HG03066 (cell line): ENCODE data around the gene PRSS38.

Source experiments
- ATAC-seq: cut with Tn5 transposase; IDR thresholded peaks from one replicate; pipeline ENCODE4 v1.9.1; 2021; ENCODE audit warnings: low read depth; ENCODE audit not compliant: unreplicated experiment

Gene PRSS38

DNA sequence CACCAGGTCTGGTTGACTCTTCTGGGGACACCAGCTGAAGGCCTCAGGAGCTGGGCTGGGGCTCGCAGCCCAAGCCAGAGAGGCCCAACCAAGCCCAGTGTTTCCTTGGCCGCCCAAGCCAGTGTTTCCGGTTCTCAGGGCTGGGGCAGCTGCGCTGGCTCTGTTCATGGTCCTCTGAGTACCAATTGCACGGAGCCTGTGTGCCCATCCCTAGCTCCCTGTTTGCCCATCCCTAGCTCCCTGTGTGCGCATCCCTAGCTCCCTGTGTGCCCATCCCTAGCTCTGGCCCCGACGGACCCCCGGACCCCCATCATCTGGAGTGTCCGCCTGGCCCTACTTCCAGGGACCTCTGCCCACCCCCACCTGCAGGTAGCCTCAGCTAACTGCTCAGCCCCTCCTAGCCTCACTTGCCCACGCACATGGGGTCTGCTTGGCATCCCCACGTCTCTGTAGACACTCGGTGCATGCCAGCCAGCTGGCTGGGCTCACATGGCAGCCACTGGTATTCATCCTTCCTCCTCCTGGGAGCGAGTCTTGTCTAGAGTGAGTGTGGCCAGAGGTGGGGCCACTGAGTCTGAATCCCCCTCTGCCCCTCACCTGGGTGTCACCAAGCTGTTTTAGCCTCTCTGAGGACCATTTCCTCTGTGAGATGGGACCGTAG, 68.3 kb downstream of the PRSS38 start:
- ATAC-seq = no peak

DNA sequence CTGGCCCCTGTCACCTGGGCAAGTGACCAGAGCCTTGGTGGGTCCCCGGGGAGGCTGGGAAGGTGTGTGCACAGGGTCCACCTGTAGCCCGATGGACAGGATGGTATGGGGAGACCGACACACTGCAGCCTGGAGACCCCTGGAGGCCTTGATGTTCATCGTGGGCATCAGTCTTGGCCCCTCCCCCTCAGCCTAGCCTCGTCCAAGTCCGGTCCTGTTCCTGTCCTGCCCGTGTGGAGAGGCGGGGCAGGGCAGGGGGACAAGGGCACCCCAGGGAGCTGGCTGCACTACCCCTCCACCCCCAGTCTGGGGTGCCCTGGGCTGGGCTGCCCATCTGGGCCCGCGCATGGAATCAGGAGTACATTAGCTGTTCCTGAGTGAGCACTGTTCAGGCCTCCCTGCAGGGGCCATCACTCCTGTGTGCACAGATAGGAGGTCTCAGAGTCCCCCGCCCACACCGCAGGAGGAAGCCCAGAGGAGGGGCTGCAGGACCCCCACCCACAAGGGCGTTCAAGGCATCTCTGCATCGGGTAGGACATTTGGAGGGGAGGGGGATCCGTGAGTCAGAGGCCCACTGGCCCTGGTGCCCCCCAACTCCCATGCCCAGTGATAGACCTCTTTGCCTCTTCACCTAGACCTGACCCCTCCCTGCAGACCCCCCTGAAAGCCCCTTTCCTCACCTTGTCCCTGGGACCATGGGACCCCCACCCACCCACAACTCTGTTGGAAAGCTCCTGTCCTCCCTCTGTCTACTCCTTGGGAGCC, 69.1 kb downstream of the PRSS38 start:
- no peak for ATAC-seq

DNA sequence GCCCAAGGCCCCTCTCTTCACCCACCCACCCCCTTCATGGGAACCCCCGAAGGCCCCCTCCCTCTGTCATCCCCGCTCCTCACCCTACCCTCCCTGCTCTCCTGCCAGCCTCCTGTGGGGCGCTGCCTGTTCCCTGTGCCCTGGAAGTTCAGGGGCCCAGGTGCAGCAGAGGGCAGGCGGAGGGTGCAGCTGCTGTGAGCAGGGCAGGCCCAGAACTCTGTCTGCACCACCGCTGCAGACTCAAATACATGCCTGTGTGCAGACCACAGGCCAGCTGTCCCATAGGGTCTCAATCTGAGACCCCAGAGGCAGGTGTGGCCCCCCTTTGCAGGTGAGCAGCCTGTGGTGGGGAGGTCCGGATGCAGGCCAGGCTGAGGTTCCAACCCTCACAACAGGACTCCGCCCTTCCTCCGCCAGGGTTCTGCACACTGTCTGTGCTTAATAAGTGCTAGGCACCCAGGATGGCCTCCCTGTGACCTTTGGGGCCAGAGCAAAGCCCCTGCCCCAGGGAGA, 69.7 kb downstream of the PRSS38 start:
- ATAC-seq = no peak

DNA sequence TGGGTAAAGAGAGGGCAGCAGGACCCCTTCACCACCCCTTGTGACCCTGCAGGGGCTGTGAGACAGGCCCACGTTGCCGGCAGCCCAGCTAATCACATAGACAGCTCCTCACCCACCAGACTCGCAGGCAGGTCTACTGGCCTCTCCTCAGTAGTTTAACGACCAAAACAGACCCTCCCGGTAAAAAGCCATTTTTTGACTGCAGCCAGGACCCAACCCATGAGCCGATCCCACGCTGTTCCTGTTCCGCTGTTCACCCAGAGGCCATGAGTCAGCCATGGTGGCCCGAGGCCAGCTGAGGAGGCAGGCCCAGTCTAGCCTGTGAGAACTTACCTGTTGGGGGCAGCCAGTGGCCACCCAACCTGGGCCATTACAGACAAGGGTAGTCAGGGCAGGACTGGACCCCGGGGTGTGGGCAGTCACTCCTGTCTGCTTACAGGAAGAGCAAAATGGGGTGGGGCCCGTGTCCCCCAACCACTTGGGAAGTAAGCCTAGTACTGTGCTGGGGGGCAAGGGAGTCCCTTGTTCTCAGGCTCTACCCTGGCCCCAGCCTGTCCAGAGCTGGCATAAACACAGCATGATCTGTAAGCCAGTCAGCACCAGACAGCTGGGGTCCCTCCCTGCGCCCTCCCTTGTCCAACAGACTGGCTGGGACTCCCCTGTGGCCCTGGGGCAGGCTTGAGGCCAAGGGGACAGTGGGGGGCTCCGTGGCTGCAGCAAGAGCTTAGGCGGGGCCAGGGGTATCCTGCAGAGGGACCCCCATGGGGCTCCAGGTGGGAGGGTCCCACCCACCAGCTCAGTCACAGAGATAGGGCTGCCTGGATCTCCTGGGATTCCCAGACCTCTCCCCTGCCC, 70.4 kb downstream of the PRSS38 start:
- no peak for ATAC-seq

DNA sequence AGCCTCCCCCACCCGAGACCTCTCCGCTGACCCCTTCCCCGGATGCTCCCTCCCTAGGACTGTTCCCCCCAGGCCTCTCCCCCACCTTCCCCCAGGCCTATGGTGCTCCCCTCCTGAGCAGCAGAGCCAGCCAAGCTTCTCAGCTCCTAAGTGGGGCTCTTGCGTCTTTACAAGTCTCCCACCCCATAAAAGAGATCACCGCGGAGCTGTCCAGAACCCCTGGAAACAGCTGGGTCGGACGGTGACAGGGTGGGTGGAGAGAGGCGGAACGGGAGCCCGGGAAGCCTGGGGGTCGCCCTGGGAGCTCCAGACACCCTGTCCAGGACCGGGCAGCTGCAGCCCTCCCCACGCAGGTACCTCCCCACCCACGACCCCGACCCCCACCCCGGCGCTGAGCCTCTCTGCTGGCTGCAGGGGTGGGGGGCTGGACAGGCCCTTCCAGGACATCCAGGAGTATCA, 71.1 kb downstream of the PRSS38 start:
- ATAC-seq = no peak

DNA sequence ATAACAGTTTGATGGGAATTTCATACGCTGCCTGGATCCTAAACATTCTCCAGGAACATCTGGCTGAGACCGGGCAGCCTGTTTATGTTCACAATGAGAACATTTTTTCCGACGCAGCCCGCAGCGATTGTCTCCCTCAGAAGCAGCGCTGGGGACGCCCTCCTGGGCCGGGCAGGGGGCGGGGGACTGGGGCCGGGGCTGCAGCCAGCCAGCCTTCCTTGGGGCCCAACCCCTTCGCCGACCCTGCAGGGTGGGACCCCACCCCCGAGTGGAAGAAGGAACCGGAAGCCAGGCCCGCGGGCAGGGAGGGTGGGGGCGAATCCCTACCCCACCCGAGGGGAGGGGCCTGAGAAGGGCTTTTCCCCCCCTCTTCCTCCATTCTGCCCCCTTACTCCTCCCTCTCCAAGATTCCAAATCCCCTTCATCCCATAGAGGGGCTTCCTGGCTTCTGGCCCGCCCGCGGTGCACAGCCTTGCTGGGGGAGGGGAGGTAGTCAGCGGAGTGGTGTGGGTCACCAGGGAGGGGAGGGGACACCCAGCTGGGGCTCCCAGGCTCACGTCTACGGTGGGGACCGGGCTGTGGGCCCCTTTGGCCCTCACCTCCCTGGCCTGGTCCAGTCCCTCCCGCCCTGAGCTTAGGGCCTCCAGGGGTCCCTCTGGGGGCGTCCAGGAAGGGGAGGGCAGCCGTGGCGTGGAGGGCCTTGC, 71.7 kb downstream of the PRSS38 start:
- no peak for ATAC-seq

DNA sequence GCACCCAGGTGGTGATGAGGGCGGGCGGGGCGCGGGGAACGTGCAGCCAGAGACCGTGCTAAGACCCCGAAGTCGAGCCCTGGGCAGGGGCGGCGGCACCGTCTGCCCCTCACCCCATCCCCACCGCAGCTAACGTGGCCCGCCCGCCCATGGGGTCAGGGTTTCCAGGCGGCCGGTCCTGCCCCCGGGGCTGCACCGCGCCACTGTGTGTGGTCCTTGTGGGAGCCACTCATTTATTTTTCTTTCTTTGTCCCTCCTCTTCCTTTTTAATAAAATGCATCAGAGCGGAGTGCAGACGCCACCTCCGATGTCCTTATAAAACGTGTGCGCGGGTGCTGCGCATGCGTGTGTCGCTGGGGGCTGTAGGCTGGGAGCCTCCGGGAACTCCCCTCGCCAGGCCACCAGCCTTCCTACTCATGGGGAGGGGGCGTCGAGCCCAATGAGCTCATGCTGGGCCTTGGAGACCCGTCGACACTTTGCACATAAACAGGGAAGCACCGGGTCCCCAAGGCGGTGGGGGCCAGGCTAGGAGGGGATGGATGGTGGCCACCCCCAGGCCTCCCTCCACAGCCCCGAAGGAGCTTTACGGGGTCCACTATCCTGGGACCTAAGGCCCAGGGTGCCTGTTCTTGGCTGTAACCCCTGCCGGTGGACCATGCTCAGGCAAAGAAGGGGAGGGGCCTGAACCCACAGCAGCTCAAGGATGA, 72.4 kb downstream of the PRSS38 start:
- no peak for ATAC-seq

DNA sequence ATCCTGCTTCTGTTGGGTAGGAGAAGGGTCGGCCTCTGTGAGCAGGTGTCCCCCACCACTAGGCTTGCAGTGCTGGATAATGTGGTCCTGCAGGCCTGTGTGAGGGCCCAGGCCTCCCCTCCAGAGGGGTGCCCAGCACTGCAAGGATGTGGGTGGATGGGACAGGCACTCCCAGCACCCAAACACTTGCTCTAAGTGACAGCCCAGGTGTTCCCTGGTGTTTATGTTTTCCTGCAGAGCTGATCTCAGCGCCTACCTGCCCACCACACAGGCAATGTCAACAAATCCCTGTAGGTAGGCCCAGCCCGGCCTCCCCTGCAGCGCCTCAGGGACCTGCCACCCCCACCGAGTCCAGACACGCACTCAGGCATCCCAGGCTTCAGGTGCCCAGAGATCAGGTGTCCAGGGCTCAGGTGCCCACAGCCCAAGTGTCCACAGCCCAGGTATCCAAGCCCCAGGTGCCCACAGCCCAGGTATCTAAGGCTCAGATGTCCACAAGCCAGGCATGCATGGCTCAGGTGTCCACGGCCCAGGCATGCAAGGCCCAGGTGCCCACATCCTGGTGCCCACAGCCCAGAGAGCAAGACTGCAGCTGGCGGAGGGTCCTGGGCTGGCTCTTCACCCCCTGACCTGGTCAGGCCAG, 73.0 kb downstream of the PRSS38 start:
- ATAC-seq = no peak

DNA sequence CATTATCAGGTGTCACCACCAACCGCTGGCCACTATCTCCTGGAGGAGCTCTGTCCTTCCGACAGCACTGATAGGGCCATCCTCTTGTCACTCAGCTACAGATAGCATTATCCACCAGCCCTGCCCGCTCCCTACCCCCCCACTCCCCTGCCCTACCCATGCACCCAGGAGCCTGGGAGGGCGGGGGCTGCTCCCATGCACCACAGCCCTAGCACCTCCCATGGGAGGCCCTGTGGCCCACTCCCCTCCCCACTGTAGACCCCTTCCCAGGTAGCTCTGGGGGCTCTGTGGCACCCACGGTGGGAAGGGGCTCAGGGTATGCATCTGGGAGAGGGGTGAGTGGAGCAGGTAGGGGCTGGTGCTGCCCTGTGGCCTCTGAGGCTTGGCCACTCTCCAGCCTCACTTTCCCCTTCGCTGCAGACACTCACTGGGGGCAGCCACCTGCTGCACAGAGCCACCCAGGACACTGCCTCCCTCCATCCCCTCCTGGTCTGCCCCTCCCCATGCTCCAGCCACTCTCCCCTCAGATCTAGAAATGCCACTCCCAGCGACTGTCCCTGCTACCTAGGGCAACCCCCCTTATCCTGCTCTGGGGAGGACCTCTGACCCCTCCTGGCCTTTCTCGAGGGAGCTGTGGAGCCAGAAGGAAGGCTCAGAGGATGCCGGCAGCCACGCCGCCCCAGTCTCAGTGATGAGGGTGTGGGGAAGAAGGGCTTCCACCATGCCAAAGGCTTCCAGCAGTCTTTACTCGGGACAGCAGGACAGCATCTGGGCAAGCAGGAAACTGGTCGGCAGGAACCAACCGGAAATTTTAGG, 73.8 kb downstream of the PRSS38 start:
- ATAC-seq = no peak

DNA sequence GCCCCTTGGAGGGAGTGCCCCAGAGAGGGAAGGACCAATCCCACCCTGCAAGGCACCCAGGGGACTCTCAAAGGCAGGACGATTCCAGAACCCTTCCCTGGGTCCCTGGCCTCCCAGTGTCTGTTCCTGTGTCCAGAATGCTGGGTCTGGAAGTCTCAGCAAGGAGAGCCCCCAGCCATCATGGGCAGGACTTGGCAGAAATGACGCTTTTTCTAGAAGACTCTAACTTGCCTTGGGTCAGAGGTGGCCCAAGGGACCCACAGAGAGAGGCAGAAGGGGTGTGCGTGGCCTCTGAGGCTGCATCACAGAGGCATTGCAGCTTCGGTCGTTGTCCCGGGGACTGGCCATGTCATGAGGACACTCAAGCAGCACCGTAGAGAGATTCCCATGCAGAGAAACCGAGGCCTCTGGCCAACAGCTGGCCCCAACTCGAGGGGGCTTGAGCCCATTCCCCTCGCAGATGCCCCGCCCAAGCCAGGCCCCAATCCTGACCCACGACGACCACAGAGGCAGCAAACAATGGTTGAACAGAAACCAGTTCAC, 74.5 kb downstream of the PRSS38 start:
- no peak for ATAC-seq

DNA sequence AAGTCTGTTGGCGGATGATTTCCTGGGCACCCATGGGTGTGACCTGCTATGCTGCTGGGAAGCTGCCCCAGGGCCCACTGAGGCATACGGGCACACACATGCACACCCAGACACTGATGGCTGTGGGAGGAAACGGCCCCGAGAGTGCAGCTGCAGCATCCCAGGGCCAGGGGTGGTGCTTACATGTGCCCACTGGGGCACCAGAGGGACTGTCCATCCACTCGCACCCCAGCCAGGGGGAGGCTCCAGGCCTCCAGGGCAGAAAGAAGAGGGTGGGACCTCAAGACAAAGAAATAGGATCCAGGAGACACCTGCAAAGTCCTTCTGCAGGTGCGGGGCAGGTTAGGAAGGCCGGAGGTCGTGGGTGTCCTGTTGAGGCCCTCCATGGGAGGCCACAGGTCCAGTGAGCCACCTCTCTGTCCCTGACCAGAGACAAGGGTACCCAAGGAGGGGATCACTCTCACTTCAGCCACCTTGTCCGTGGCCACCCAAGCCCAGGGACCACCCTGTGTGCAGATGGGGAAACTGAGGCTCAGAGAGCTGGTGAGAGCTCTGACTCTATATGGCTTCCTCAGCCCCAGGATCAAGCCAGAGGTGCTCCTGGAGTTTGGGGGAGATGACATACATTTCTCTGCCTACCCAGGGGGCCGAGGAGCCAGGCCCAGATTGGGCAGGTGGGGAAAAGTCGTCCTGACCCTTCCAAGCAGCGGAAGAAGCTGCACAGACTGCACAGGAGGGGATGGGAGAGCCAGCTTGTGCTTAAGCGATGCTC, 75.2 kb downstream of the PRSS38 start:
- ATAC-seq = no peak

DNA sequence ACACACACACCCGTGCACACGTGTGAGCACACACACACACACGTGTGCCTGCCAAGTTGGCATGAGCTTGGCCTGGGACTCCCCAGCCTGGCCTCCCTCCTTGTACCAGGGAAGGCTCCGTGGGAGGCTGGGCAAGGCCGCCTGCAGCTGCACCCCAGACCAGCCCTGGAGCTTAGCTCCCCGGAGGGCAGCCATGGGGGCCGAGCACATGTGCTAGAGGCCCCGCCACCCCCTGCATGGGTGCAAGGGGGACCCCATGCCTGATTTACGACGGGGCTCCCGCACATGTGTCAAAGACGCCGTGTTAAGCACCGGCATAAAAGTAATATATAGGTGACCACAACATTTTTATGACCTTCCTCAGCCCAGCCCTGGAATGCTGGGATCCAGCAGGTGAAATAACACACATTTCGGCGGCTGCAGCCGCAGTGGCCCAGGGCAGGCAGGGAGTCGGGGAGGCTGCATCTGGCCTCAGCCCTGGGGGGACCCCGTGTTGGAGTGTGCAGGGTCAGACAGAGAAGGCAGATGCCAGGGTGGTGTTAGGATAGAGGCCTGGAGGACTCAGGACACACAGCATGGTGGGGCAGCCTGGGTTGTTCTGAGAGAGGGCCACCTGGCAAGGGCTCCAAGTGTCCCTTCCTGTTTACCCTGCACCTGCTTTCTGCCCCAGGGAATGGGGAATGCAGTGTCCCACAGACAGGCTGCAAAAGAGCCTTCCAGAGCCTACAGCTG, 75.9 kb downstream of the PRSS38 start:
- no peak for ATAC-seq

DNA sequence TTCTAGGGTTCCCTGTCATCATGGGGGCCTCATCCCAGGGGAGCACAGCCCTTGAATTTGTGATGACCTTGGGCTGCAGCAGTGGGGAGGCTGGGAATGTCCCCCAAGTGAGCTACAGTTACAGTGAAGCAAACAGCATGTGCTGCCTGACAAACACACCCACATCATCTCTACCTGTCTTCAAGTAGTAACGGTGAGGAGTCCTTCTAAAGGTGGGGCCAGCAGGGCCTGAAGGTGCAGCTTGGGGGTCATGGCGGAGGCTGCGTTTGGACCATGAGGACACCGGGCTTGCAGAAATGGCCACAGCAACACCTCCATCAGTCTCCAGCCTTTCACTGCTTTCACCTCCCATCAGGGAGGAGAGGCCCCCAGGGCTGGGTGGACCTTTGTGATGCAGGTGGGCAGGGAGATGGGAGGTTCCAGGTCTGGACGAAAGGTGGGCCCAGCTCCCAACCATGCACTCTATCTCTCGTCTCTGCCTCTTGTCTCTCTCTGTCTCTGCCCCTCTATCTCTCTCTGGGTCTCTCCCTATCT, 76.5 kb downstream of the PRSS38 start:
- no peak for ATAC-seq

DNA sequence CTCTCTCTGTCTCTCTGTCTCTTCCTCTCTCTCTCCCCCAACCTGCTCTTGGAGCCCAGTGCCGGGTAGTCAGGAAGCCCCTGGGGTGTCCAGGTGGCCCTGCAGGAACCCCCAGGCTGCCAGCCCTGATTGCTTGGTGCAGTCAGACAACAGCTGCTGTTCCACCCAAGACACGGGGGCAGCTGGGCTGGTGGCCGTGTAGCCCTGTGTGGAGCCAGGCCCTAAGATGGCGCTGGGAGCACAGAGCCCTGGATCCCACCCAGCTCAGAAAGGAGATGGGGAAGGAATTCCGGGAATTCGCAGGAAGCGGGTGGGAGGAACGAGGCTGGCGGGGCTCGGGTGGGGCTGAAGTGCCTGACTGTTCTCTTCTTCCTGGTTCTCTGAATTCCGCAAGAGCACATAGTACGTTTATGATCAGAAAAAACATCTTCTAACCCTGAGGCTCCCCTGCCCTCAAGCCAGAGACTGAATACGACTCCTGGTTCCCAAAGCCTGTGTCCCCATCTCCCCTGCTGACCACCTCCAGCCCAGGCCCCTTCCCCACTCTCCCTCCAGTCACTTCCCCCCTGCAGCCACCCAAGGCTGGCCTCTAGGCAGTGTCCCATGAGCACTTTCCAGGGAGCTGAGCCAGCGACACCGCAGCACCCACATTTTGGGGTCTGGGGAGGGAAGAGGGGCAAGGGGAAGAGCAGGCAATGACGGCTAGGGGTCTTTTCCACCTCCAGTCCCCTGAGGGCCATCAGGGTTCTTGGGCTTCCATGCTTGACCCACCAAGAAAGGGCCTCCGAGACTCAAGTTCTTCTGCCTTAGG, 77.2 kb downstream of the PRSS38 start:
- no peak for ATAC-seq

DNA sequence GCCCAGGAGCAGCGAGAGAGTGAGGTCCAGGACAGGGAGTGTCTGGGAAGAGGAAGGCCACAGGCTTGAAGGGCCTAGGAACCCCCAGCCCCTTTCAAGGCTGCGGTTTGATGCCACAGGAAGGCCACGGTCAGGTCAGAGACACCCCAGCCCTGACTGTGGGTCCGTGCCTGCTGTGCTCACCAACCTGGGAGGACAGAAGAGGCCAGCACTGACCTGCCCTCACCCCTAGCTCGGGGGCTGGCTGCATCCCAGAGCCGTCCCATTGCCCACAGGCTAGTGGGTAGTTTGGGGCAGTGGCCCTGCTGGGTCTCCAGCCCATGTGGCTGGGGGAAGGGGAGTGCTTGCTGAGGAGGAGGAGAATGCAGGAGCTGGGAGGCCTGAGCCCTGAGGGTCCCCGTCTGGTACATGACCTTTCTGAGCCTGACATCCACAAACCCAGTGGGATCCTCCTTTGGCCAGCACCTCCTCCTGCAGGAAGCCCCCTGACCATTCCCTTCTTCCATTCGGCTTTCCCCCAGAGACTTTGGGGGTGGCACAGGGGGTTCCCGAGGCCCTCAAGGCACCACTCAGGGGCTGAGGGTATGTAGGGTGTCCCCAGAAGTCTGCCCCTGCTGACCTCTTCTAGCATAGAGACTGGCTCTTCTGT, 77.9 kb downstream of the PRSS38 start:
- ATAC-seq = no peak
